K562 (cell line): ENCODE measurements around the gene ATP8B4. TPM values are rescaled to one million over a fixed set of nuclear protein-coding genes. Genes with fewer than 3 reads are reported as not detected.

Source experiments
- ATAC-seq: fragments of 200-7000 bp; cut with Tn5 transposase; 3 replicates; pipeline ENCODE4 v1.9.1; 2020; ENCODE audit warnings: moderate library complexity
- BruUV-seq: library from RNA; stranded (reverse); fragments of 400-500 nt; replicated peaks from 2 replicates; lab custom pipeline; 2021; lab: Mats Ljungman, UMichigan
- CTCF ChIA-PET: fragments of 300-600 bp; formaldehyde crosslinking; extraction: SDS; loops from one replicate; lab custom pipeline; 2021; ENCODE audit warnings: low intra/inter-chr PET ratio; lab: Yijun Ruan, JAX
- POLR2A ChIA-PET: fragments of 300-600, 350-650 bp; sonication (Branson Sonifier 250); formaldehyde crosslinking; extraction: SDS; loops from one replicate; lab custom pipeline; 2021; ENCODE audit warnings: antibody characterized with exemption, inconsistent platforms; lab: Yijun Ruan, JAX
- DNase-seq, 4 experiments: peaks; one replicate each; pipeline versions ENCODE4 v3.0.0 to v3.0.0-alpha.2; 2011 to 2018; ENCODE audit warnings: low spot score in 3 of 4, mixed read lengths in 3 of 4; ENCODE audit errors: extremely low read depth in 1 of 4
- FAIRE-seq: peaks from 2 replicates; lab custom pipeline; 2011; peaks lifted over from hg19 to GRCh38; lab: Jason Lieb, UNC
- H2AFZ ChIP-seq: 2 replicates; pipeline ENCODE4 v1.6.0; 2011; ENCODE audit warnings: low read depth, low read length, control low read depth, inconsistent platforms
- H3K27ac ChIP-seq: fragments of 200-600 bp; 3 replicates; pipeline ENCODE4 v1.8.0; 2011; ENCODE audit warnings: low read depth, mild to moderate bottlenecking, control low read depth, inconsistent platforms, low read length, moderate library complexity, mixed read lengths; ENCODE audit errors: extremely low read depth
- H3K27me3 ChIP-seq, 2 experiments: fragments of 300-600 bp in 1 of 2; 2 replicates in 1 of 2; 3 replicates in 1 of 2; pipeline versions ENCODE4 v1.6.0 to v1.8.0; 2011; ENCODE audit warnings: inconsistent platforms in 2 of 2, low read length in 2 of 2, mild to moderate bottlenecking in 1 of 2, mixed read lengths in 1 of 2, moderate library complexity in 1 of 2; ENCODE audit not compliant: control insufficient read depth in 2 of 2, insufficient read depth in 2 of 2
- H3K36me3 ChIP-seq: fragments of 300-600 bp; 3 replicates; pipeline ENCODE4 v1.8.0; 2011; ENCODE audit warnings: mild to moderate bottlenecking, low read length, inconsistent platforms; ENCODE audit not compliant: control insufficient read depth, insufficient read depth
- H3K4me1 ChIP-seq, 2 experiments: fragments of 200-600 bp in 1 of 2; replicated peaks in 1 of 2; 2 replicates in 1 of 2; 3 replicates in 1 of 2; pipeline versions ENCODE4 v1.5.1 to v1.8.0; 2011; ENCODE audit warnings: inconsistent platforms in 2 of 2, low read length in 2 of 2, mild to moderate bottlenecking in 1 of 2, mixed read lengths in 1 of 2, moderate library complexity in 1 of 2; ENCODE audit not compliant: control insufficient read depth in 2 of 2, insufficient read depth in 2 of 2
- H3K4me2 ChIP-seq: 2 replicates; pipeline ENCODE4 v1.6.1; 2011; ENCODE audit warnings: low read length, control low read depth, inconsistent platforms, mixed read lengths; ENCODE audit not compliant: insufficient read depth
- H3K4me3 ChIP-seq: fragments of 200-600 bp; sonication (generic), shearing (Covaris generic); 2 replicates; pipeline ENCODE4 v1.5.1; 2016; ENCODE audit warnings: control low read depth, inconsistent platforms
- H3K79me2 ChIP-seq: fragments of 200-600 bp; 3 replicates; pipeline ENCODE4 v1.8.0; 2011; ENCODE audit warnings: low read length, inconsistent platforms; ENCODE audit not compliant: control insufficient read depth, insufficient read depth
- H3K9ac ChIP-seq, 2 experiments: 2 replicates each; pipeline versions ENCODE4 v1.6.0 to v1.6.1; 2011; ENCODE audit warnings: low read depth in 2 of 2, low read length in 2 of 2, control low read depth in 1 of 2, inconsistent platforms in 1 of 2, mild to moderate bottlenecking in 1 of 2, mixed read lengths in 1 of 2; ENCODE audit not compliant: insufficient read depth in 1 of 2
- H3K9me1 ChIP-seq: one replicate; pipeline ENCODE4 v1.6.0; 2011; ENCODE audit warnings: inconsistent platforms, mild to moderate bottlenecking, low read length, moderate library complexity; ENCODE audit not compliant: control insufficient read depth, insufficient read depth
- H3K9me3 ChIP-seq: replicated peaks from 2 replicates; pipeline ENCODE4 v1.5.1; 2011; ENCODE audit warnings: low read depth, low read length, inconsistent platforms; ENCODE audit not compliant: control insufficient read depth, insufficient read depth
- H4K20me1 ChIP-seq: replicated peaks from 2 replicates; pipeline ENCODE4 v1.6.1; 2011; ENCODE audit warnings: low read length, inconsistent platforms, mixed read lengths; ENCODE audit not compliant: control insufficient read depth, insufficient read depth
- HSF4 ChIP-seq: fragments of 250-450 bp; sonication (Bioruptor Pico); IDR thresholded peaks from 2 replicates; pipeline ENCODE4 v2.1.2; 2022; ENCODE audit warnings: mild to moderate bottlenecking, moderate library complexity, borderline replicate concordance
- ZMIZ1 ChIP-seq, 2 experiments: fragments of 150-350 bp in 1 of 2; IDR thresholded peaks; 2 replicates each; pipeline ENCODE4 v1.6.1; 2012 to 2016; ENCODE audit warnings: low read depth in 2 of 2, low read length in 2 of 2, mild to moderate bottlenecking in 1 of 2, moderate library complexity in 1 of 2
- WGBS: fragments of 100-300 bp; shearing (Covaris generic); methylation state at CpG from one replicate; pipeline ENCODE4 v1.1.6; 2016; ENCODE audit warnings: low coverage, mixed read lengths; ENCODE audit not compliant: insufficient coverage; ENCODE audit errors: missing lambda C conversion rate; 5-methylcytosine and 5-hydroxymethylcytosine counted together
- in situ Hi-C: fragments of 300-500 bp; cut with MboI; formaldehyde crosslinking; loops from 4 replicates; pipeline ENCODE4 v1.15.0; 2018; ENCODE audit warnings: inconsistent platforms, mixed read lengths
- intact Hi-C: fragments of 100-400 bp; cut with micrococcal nuclease; formaldehyde crosslinking; loops from 2 replicates; pipeline ENCODE4 v1.14.2; 2022
- polyA plus RNA-seq, 8 experiments: library from polyadenylated mRNA; depleted of rRNA in 4 of 8; stranded (reverse) in 5 of 8; unstranded in 3 of 8; fragments of >200 nt; fragmentation: Nextera tagmentation in 2 of 8; fragmentation: Illumina TruSeq in 1 of 8; extraction: Ambion mirVana in 2 of 8; extraction: Trizol in 1 of 8; gene quantifications; 2 replicates each; pipeline versions ENCODE4 v1.2.1 to v1.2.3, GENCODE V29; 2011 to 2014; ENCODE audit warnings: inconsistent platforms in 1 of 8, missing spikeins in 1 of 8
- total RNA-seq, 7 experiments: library from RNA; depleted of rRNA in 6 of 7; stranded (reverse); fragments of >200 nt in 6 of 7; fragmentation: Illumina TruSeq in 2 of 7; extraction: Trizol in 2 of 7; gene quantifications; 2 replicates each; pipeline versions ENCODE4 v1.2.1 to v1.2.3, GENCODE V29; 2011 to 2021; ENCODE audit warnings: low replicate concordance in 1 of 7

Gene ATP8B4
- total and polyA plus RNA-seq, 9 of the 15 experiments (the other 6 are each of a cell fraction or from before 2014, with no cell fraction given): 0.14 to 2.5 (median 0.44) TPM

GRCh38 chr15:49852756-49853155 is 266.3 kb downstream of the ATP8B4 start:
- ChIA-PET POLR2A (interaction anchor here (0.7 kb wide), 1 partner anchor 157 kb away, joined by 3 read pairs; no protein-coding TSS in a partner anchor), CTCF (no interaction called here)
- Histone ChIP-seq H3K79me2 (no peaks in the 10 kb centered on the region), H4K20me1 (no peaks in the 10 kb centered on the region), H3K27me3 (no peaks in the 10 kb centered on the region), H3K9me1 (no peaks in the 10 kb centered on the region), H2AFZ (no peak overlapping the region), H3K9me3 (no peaks in the 10 kb centered on the region), H3K9ac (no peak overlapping the region), H3K27ac (no peak overlapping the region), H3K4me1 (no peaks in the 10 kb centered on the region), H3K4me2 (no peak overlapping the region), H3K36me3 (no peaks in the 10 kb centered on the region), H3K4me3 (no peak overlapping the region)
- DNase-seq: no peak
- no peak for ATAC-seq
- TF ChIP-seq HSF4 (no peak), ZMIZ1 (IDR thresholded peaks at IDR 0.05; ENCODE audit: low read depth in 2 of 2, low read length in 2 of 2) (no peak)
- 0% methylated on average over 2 of the region's 2 CpGs for WGBS
- in situ Hi-C loops: no loop called here
- BruUV-seq: no TSS peak
- intact Hi-C loops: no loop called here
- no peak for FAIRE-seq
